Brain microvascular endothelial cell (primary cell): ENCODE results near the gene NHSL2.

Experiments
- DNase-seq: peaks from one replicate; pipeline ENCODE4 v3.0.0-alpha.2; 2020
- H3K27ac ChIP-seq: fragments of 250-450 bp; sonication (Bioruptor Pico); 2 replicates; pipeline ENCODE4 v1.5.1; 2020; ENCODE audit warnings: mild to moderate bottlenecking, moderate library complexity
- H3K27me3 ChIP-seq: fragments of 250-450 bp; sonication (Bioruptor Pico); replicated peaks from 2 replicates; pipeline ENCODE4 v1.5.1; 2020; ENCODE audit warnings: mild to moderate bottlenecking
- H3K36me3 ChIP-seq: fragments of 250-450 bp; sonication (Bioruptor Pico); replicated peaks from 2 replicates; pipeline ENCODE4 v1.5.1; 2020; ENCODE audit warnings: mild to moderate bottlenecking
- H3K4me3 ChIP-seq: 2 replicates; pipeline ENCODE4 v1.5.1; 2011; ENCODE audit warnings: low read depth, mild to moderate bottlenecking, control low read depth, low read length, moderate library complexity
- in situ Hi-C: cut with HindIII; loops from 2 replicates; pipeline ENCODE4 v1.10.0; 2017; ENCODE audit warnings: low sequenced_read_pairs, low pct_ligation_motif_present
- TF ChIP-seq, protein P1 (sequence below): IDR thresholded peaks from 2 replicates; pipeline ENCODE4 v1.5.1; 2011; ENCODE audit warnings: low read depth, mild to moderate bottlenecking, moderate library complexity, low read length, control low read depth, inconsistent platforms; ENCODE audit errors: missing control alignments

Gene NHSL2

GRCh38 chrX:71993371-71993770 lies 82.7 kb downstream of the NHSL2 start:
- Histone ChIP-seq H3K36me3 (no peaks in the 10 kb centered on the region), H3K27ac (no peak overlapping the region), H3K27me3 (no peaks in the 10 kb centered on the region), H3K4me3 (no peak overlapping the region)
- in situ Hi-C loops = no loop called here
- TF ChIP-seq, protein P1, sequence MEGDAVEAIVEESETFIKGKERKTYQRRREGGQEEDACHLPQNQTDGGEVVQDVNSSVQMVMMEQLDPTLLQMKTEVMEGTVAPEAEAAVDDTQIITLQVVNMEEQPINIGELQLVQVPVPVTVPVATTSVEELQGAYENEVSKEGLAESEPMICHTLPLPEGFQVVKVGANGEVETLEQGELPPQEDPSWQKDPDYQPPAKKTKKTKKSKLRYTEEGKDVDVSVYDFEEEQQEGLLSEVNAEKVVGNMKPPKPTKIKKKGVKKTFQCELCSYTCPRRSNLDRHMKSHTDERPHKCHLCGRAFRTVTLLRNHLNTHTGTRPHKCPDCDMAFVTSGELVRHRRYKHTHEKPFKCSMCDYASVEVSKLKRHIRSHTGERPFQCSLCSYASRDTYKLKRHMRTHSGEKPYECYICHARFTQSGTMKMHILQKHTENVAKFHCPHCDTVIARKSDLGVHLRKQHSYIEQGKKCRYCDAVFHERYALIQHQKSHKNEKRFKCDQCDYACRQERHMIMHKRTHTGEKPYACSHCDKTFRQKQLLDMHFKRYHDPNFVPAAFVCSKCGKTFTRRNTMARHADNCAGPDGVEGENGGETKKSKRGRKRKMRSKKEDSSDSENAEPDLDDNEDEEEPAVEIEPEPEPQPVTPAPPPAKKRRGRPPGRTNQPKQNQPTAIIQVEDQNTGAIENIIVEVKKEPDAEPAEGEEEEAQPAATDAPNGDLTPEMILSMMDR = no peak
- DNase-seq = no peak

GRCh38 chrX:71994601-71995000 lies 84.0 kb downstream of the NHSL2 start:
- TF ChIP-seq, protein P1 = no peak
- H3K27ac ChIP-seq = no peak overlapping the region
- H3K27me3 ChIP-seq = no peaks in the 10 kb centered on the region
- no peak for DNase-seq
- no peak overlapping the region for H3K4me3 ChIP-seq
- H3K36me3 ChIP-seq = no peaks in the 10 kb centered on the region
- in situ Hi-C loops = no loop called here

GRCh38 chrX:71995122-71995521 lies 84.5 kb downstream of the NHSL2 start:
- Histone ChIP-seq H3K4me3 (no peak overlapping the region), H3K36me3 (no peaks in the 10 kb centered on the region), H3K27ac (no peak overlapping the region), H3K27me3 (no peaks in the 10 kb centered on the region)
- DNase-seq = no peak
- TF ChIP-seq, protein P1 = no peak
- in situ Hi-C loops = no loop called here

- no peak overlapping the region for H3K27ac ChIP-seq
- DNase-seq = no peak
Observed at GRCh38 chrX:71996136-71996535, 85.5 kb downstream of the NHSL2 start.

DNA sequence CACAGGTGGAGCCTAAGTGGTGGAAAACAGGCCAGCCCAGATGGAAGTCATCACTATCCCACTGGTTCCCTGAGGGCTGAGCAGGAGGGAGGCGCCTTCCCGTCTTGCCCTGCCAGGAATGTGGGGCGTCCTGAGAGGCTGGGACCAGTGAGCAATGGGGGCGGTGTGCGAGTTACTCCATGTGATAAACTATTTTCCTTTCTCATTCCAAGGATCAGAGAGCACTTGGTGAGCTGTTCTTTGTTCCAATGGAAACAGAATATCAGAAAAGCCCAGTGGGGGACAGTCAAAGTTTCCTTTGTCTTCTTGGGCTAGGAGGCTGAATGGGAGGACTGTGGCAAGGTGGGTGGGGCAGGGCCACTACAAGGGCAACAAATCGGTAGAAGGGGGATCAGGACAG lies 86.2 kb downstream of the NHSL2 start:
- DNase-seq = no peak
- in situ Hi-C loops = no loop called here

More at GRCh38 chrX:71996136-71996535, 85.5 kb downstream of the NHSL2 start:
- H3K27me3 ChIP-seq = no peaks in the 10 kb centered on the region
- in situ Hi-C loops = no loop called here
- TF ChIP-seq, protein P1 = no peak
- no peak overlapping the region for H3K4me3 ChIP-seq
- H3K36me3 ChIP-seq = no peaks in the 10 kb centered on the region

GRCh38 chrX:71997320-71997719 lies 86.7 kb downstream of the NHSL2 start:
- in situ Hi-C loops = no loop called here
- TF ChIP-seq, protein P1 = no peak
- no peak overlapping the region for H3K27ac ChIP-seq

More for the DNA sequence above, 86.2 kb downstream of the NHSL2 start:
- Histone ChIP-seq H3K27me3 (no peaks in the 10 kb centered on the region), H3K36me3 (no peaks in the 10 kb centered on the region), H3K4me3 (no peak overlapping the region), H3K27ac (no peak overlapping the region)
- TF ChIP-seq, protein P1 = no peak

More at GRCh38 chrX:71997320-71997719, 86.7 kb downstream of the NHSL2 start:
- Histone ChIP-seq H3K36me3 (no peaks in the 10 kb centered on the region), H3K27me3 (no peaks in the 10 kb centered on the region), H3K4me3 (no peak overlapping the region)
- DNase-seq = no peak
